H1 (cell line): ENCODE measurements around the gene PRR5. TPM values are rescaled to one million over a fixed set of nuclear protein-coding genes. Genes with fewer than 3 reads are reported as not detected.
A peak's percentile ranks its signal among the peaks of the same experiment; 100 is the strongest.

Experiments used
- CTCF ChIA-PET: fragments of 300-600 bp; sonication (Branson Sonifier 250); formaldehyde crosslinking; loops from one replicate; lab custom pipeline; 2021; ENCODE audit not compliant: partially characterized antibody; lab: Charles Lee
- POLR2A ChIA-PET: fragments of 300-600 bp; sonication (Branson Sonifier 250); formaldehyde crosslinking; loops from one replicate; lab custom pipeline; 2021; ENCODE audit warnings: inconsistent platforms; ENCODE audit not compliant: partially characterized antibody; lab: Charles Lee
- DNase-seq, 2 experiments: peaks; one replicate each; pipeline versions ENCODE4 v3.0.0 to v3.0.0-alpha.2; 2010 to 2022; ENCODE audit warnings: low spot score in 2 of 2, low read depth in 1 of 2, mixed read lengths in 1 of 2
- FAIRE-seq: peaks from 2 replicates; lab custom pipeline; 2011; peaks lifted over from hg19 to GRCh38; lab: Jason Lieb, UNC
- H2AFZ ChIP-seq: 2 replicates; pipeline ENCODE4 v1.8.1; 2012; ENCODE audit warnings: low read length, inconsistent platforms
- H2AK5ac ChIP-seq: 2 replicates; pipeline ENCODE4 v1.6.1; 2013; ENCODE audit warnings: low read depth, low read length
- H2BK120ac ChIP-seq: replicated peaks from 2 replicates; pipeline ENCODE3; 2013; ENCODE audit warnings: low read depth, low read length, inconsistent platforms
- H2BK12ac ChIP-seq: 2 replicates; pipeline ENCODE4 v1.6.1; 2013; ENCODE audit warnings: low read depth, low read length
- H2BK15ac ChIP-seq: 2 replicates; pipeline ENCODE4 v1.6.1; 2013; ENCODE audit warnings: low read length
- H2BK20ac ChIP-seq: 2 replicates; pipeline ENCODE4 v1.6.1; 2013; ENCODE audit warnings: low read length
- H2BK5ac ChIP-seq: 2 replicates; pipeline ENCODE4 v1.6.1; 2013; ENCODE audit warnings: low read depth, low read length
- H3K14ac ChIP-seq: 2 replicates; pipeline ENCODE4 v1.6.1; 2013; ENCODE audit warnings: inconsistent platforms; ENCODE audit not compliant: insufficient read length
- H3K18ac ChIP-seq: 2 replicates; pipeline ENCODE4 v1.6.1; 2013; ENCODE audit warnings: low read length; ENCODE audit errors: extremely low read depth
- H3K23ac ChIP-seq: 2 replicates; pipeline ENCODE4 v1.6.1; 2013; ENCODE audit warnings: inconsistent platforms; ENCODE audit not compliant: insufficient read length
- H3K23me2 ChIP-seq: 2 replicates; pipeline ENCODE4 v1.6.1; 2013; ENCODE audit warnings: low read depth, low read length
- H3K27ac ChIP-seq: 2 replicates; pipeline ENCODE4 v1.6.1; 2011; ENCODE audit warnings: low read depth, low read length, inconsistent platforms
- H3K27me3 ChIP-seq, 4 experiments: replicated peaks in 1 of 4; 1 replicate in 1 of 4; 2 replicates in 3 of 4; pipeline versions ENCODE4 v1.6.1 to v1.8.1; 2011 to 2013; ENCODE audit warnings: low read length in 3 of 4, mild to moderate bottlenecking in 3 of 4, inconsistent platforms in 2 of 4, mixed read lengths in 2 of 4, moderate library complexity in 1 of 4; ENCODE audit not compliant: control insufficient read depth in 3 of 4, insufficient read depth in 3 of 4; ENCODE audit errors: extremely low read depth in 1 of 4
- H3K36me3 ChIP-seq, 4 experiments: 2 replicates each; pipeline versions ENCODE4 v1.6.1 to v1.8.1; 2011 to 2013; ENCODE audit warnings: mild to moderate bottlenecking in 4 of 4, low read length in 3 of 4, moderate library complexity in 2 of 4, control low read depth in 1 of 4, inconsistent platforms in 1 of 4; ENCODE audit not compliant: insufficient read depth in 4 of 4, control insufficient read depth in 2 of 4
- H3K4ac ChIP-seq: replicated peaks from 2 replicates; pipeline ENCODE3; 2013; ENCODE audit warnings: low read length, low read depth, mixed read lengths, inconsistent platforms; ENCODE audit not compliant: insufficient read length
- H3K4me1 ChIP-seq, 4 experiments: replicated peaks in 1 of 4; 1 replicate in 1 of 4; 2 replicates in 3 of 4; pipeline versions ENCODE4 v1.6.1 to v1.8.1; 2011 to 2013; ENCODE audit warnings: low read length in 3 of 4, inconsistent platforms in 2 of 4, mixed read lengths in 1 of 4; ENCODE audit not compliant: insufficient read depth in 4 of 4, control insufficient read depth in 3 of 4
- H3K4me2 ChIP-seq, 2 experiments: 2 replicates each; pipeline versions ENCODE4 v1.6.1 to v1.8.1; 2011 to 2013; ENCODE audit warnings: low read depth in 2 of 2, low read length in 2 of 2, control low read depth in 1 of 2, inconsistent platforms in 1 of 2, mild to moderate bottlenecking in 1 of 2; ENCODE audit not compliant: insufficient read depth in 1 of 2
- H3K4me3 ChIP-seq, 4 experiments: fragments of 200-600, 300-600 bp in 1 of 4; sonication (generic), shearing (Covaris generic), sonication (Bioruptor Twin) in 1 of 4; 2 replicates each; pipeline versions ENCODE4 v1.5.1 to v1.8.1; 2011 to 2016; ENCODE audit warnings: low read length in 4 of 4, low read depth in 3 of 4, control low read depth in 2 of 4, inconsistent platforms in 2 of 4, mild to moderate bottlenecking in 2 of 4, mixed read lengths in 1 of 4, moderate library complexity in 1 of 4; ENCODE audit not compliant: insufficient read depth in 2 of 4; ENCODE audit errors: extremely low read depth in 1 of 4
- H3K56ac ChIP-seq: replicated peaks from 2 replicates; pipeline ENCODE3; 2013; ENCODE audit warnings: low read depth, mild to moderate bottlenecking, mixed read lengths, low read length, inconsistent platforms; ENCODE audit not compliant: insufficient read length
- H3K79me1 ChIP-seq: 2 replicates; pipeline ENCODE4 v1.6.1; 2013; ENCODE audit warnings: low read depth, low read length, control low read depth
- H3K79me2 ChIP-seq, 2 experiments: 2 replicates each; pipeline versions ENCODE4 v1.6.1 to v1.8.1; 2012 to 2013; ENCODE audit warnings: low read length in 2 of 2, mild to moderate bottlenecking in 2 of 2, inconsistent platforms in 1 of 2; ENCODE audit not compliant: insufficient read depth in 2 of 2, control insufficient read depth in 1 of 2
- H3K9ac ChIP-seq, 4 experiments: replicated peaks in 1 of 4; 1 replicate in 1 of 4; 2 replicates in 3 of 4; pipeline versions ENCODE4 v1.6.1 to v1.8.1; 2011 to 2013; ENCODE audit warnings: low read depth in 3 of 4, low read length in 3 of 4, control low read depth in 2 of 4, mild to moderate bottlenecking in 2 of 4, moderate library complexity in 2 of 4, inconsistent platforms in 1 of 4; ENCODE audit errors: extremely low read depth in 1 of 4
- H3K9me3 ChIP-seq, 2 experiments: 2 replicates each; pipeline versions ENCODE4 v1.6.1 to v1.8.1; 2012 to 2013; ENCODE audit warnings: mild to moderate bottlenecking in 2 of 2, moderate library complexity in 2 of 2, control low read depth in 1 of 2, inconsistent platforms in 1 of 2, low read depth in 1 of 2, low read length in 1 of 2, mixed read lengths in 1 of 2; ENCODE audit not compliant: insufficient read depth in 2 of 2
- H4K20me1 ChIP-seq, 2 experiments: replicated peaks in 1 of 2; 2 replicates each; pipeline versions ENCODE3 to v1.8.1; 2011 to 2013; ENCODE audit warnings: inconsistent platforms in 2 of 2, low read length in 2 of 2, mild to moderate bottlenecking in 1 of 2; ENCODE audit not compliant: insufficient read depth in 2 of 2, control insufficient read depth in 1 of 2
- H4K5ac ChIP-seq: 2 replicates; pipeline ENCODE4 v1.6.1; 2013; ENCODE audit warnings: low read length, low read depth, mixed read lengths, inconsistent platforms; ENCODE audit not compliant: insufficient read length
- H4K8ac ChIP-seq: 2 replicates; pipeline ENCODE4 v1.8.0; 2013; ENCODE audit warnings: mild to moderate bottlenecking, moderate library complexity, low read length, inconsistent platforms; ENCODE audit not compliant: insufficient read depth; ENCODE audit errors: extremely low read depth
- H4K91ac ChIP-seq: replicated peaks from 2 replicates; pipeline ENCODE3; 2013; ENCODE audit warnings: low read length, mixed read lengths, inconsistent platforms; ENCODE audit not compliant: insufficient read length
- CREB1 ChIP-seq: IDR thresholded peaks from 2 replicates; pipeline ENCODE4 v1.6.1; 2012; ENCODE audit warnings: inconsistent platforms
- GABPA ChIP-seq: IDR thresholded peaks from 2 replicates; pipeline ENCODE4 v1.6.1; 2011; ENCODE audit warnings: mild to moderate bottlenecking, low read length, moderate library complexity, borderline replicate concordance; ENCODE audit not compliant: insufficient read depth
- HDAC2 ChIP-seq, 2 experiments: fragments of 300-600 bp in 1 of 2; sonication (generic) in 1 of 2; IDR thresholded peaks; 2 replicates each; pipeline ENCODE4 v1.6.1; 2011 to 2012; ENCODE audit warnings: low read depth in 2 of 2, low read length in 2 of 2, mild to moderate bottlenecking in 2 of 2, moderate library complexity in 2 of 2, borderline replicate concordance in 1 of 2, inconsistent platforms in 1 of 2
- KDM4A ChIP-seq: IDR thresholded peaks from one replicate; pipeline ENCODE4 v1.7.1; 2012; ENCODE audit warnings: low read depth, mild to moderate bottlenecking, moderate library complexity, low read length, inconsistent platforms; ENCODE audit not compliant: severe bottlenecking
- PHF8 ChIP-seq: fragments of 200-600 bp; sonication (generic); conservative IDR thresholded peaks from 2 replicates; pipeline ENCODE4 v1.7.1; 2012; ENCODE audit warnings: low read depth, mild to moderate bottlenecking, inconsistent platforms, low read length, moderate library complexity
- POLR2AphosphoS5 ChIP-seq: IDR thresholded peaks from 2 replicates; pipeline ENCODE4 v1.6.1; 2011; ENCODE audit warnings: low read depth, low read length
- POU5F1 ChIP-seq: IDR thresholded peaks from 2 replicates; pipeline ENCODE4 v1.6.1; 2011; ENCODE audit warnings: low read depth, mild to moderate bottlenecking, low read length, moderate library complexity
- RBBP5 ChIP-seq: IDR thresholded peaks from 2 replicates; pipeline ENCODE4 v1.7.1; 2012; ENCODE audit warnings: low read depth, mild to moderate bottlenecking, inconsistent platforms, low read length, moderate library complexity, borderline replicate concordance
- SIN3A ChIP-seq, 2 experiments: IDR thresholded peaks in 1 of 2; conservative IDR thresholded peaks in 1 of 2; 2 replicates each; pipeline ENCODE4 v1.6.1; 2011 to 2012; ENCODE audit warnings: low read length in 2 of 2, improper control_type of control experiment in 1 of 2, low read depth in 1 of 2, mild to moderate bottlenecking in 1 of 2
- WGBS, 2 experiments: shearing (Covaris generic) in 1 of 2; methylation state at CpG; one replicate each; pipeline versions ENCODE4 v1.1.6 to v1.1.7; 2013 to 2015; ENCODE audit warnings: low lambda C conversion rate in 2 of 2, mixed read lengths in 2 of 2, inconsistent platforms in 1 of 2, low coverage in 1 of 2, missing lambda C conversion rate in 1 of 2; ENCODE audit not compliant: insufficient replicate concordance in 2 of 2, insufficient coverage in 1 of 2, insufficient read length in 1 of 2; ENCODE audit errors: extremely low coverage in 1 of 2, missing lambda C conversion rate in 1 of 2; 5-methylcytosine and 5-hydroxymethylcytosine counted together
- polyA plus RNA-seq, 7 experiments: library from polyadenylated mRNA; depleted of rRNA in 3 of 7; stranded (reverse) in 5 of 7; unstranded in 2 of 7; fragments of >200 nt in 5 of 7; fragments of 200-250 nt in 2 of 7; gene quantifications; 1 replicate in 5 of 7; 2 replicates in 1 of 7; 4 replicates in 1 of 7; pipeline versions ENCODE4 v1.2.1 to v1.2.3, GENCODE V29; 2011 to 2013; ENCODE audit warnings: missing spikeins in 2 of 7, mixed read lengths in 2 of 7
- total RNA-seq: library from RNA; stranded (reverse); fragmentation: NEBNext Ultra II Directional; extraction: Animal tissue kit (Norgen Biotek cat#: 25700); gene quantifications from 2 replicates; pipeline ENCODE4 v1.2.1, GENCODE V29; 2021

Gene PRR5
- total and polyA plus RNA-seq, 2 of the 8 experiments (the other 6 are each of a cell fraction or from before 2014, with no cell fraction given), result 16.5 to 25.7 TPM

DNA sequence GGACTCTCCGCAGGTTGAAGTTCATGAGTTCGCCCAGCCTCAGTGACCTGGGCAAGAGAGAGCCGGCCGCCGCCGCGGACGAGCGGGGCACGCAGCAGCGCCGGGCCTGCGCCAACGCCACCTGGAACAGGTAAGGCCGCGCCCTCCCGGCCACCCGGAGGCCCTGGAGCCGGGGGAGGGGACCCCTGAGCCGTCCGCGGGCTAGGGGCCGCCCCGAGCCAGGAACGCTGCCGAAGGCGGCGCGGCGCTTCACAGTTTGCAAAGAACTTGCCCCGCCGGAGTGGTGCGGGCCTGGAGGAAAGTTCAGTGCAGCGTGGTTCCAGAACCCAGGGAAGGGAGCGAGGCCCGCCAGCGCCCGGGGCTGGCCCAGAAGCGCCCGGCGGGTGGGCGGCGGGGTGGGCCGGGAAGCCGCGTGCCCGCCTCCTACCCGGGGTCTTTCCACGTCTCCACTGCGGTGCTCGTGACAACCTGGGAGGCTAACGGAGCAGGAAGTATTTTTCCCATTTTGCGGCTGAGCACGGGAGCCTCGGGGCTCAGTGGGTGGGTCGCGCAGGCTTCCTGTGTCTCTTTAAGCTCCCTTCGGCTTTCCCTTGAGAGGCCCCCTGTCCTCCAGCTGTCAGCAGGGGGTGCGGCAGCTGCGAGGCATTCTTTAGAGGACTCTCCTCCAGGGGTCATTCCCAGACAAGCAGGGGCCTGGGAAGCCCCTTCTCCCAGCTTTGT is 635 bp downstream of the PRR5 start:
- Histone ChIP-seq H4K5ac (no peak overlapping the region), H3K4me3 (peak overlapping the region; percentile 64 to 87 (median 64)), H4K91ac (no peak overlapping the region), H2AK5ac (no peak overlapping the region)
- TF ChIP-seq HDAC2 (IDR thresholded peaks at IDR 0.05; ENCODE audit: borderline replicate concordance in 1 of 2, low read depth in 2 of 2, low read length in 2 of 2), result peak in 1 of 2 experiments; percentile 9; a peak in 1 of 4 replicates
- 0 out of 4 replicates have a peak, but pooled peaks of 1 of the 2 experiments have one; percentile 27 for TF ChIP-seq SIN3A (conservative IDR thresholded peaks at IDR 0.05 in 1 of 2, IDR thresholded peaks at IDR 0.05 in 1 of 2; ENCODE audit: low read depth in 1 of 2, low read length in 2 of 2)
- TF ChIP-seq KDM4A, result peak; percentile 39
- TF ChIP-seq CREB1, result no peak
- TF ChIP-seq RBBP5, result peak; percentile 53; the same call in 1 of the 2 replicates
- 0 out of 2 replicates have a peak, but pooled peaks have one; percentile 2 for TF ChIP-seq PHF8
- TF ChIP-seq POLR2AphosphoS5, result no peak
- no peak for TF ChIP-seq POU5F1
- peak; percentile 56; the same call in 1 of the 2 replicates for TF ChIP-seq GABPA
- TF ChIP-seq, all 59 proteins: peak for 6
- H2BK120ac ChIP-seq, result no peak overlapping the region
- no peaks in the 10 kb centered on the region for H3K36me3 ChIP-seq
- no peak overlapping the region for H2BK20ac ChIP-seq
- peak overlapping the region in 1 of 4 experiments; percentile 66; a peak in 1 of 7 replicates for H3K9ac ChIP-seq
- H3K4me1 ChIP-seq, result peaks cover 0 to 24% (median 14%) of the 10 kb centered on the region in 4 experiments; a peak in 6 of 7 replicates
- peaks cover 0 to 28% (median 19%) of the 10 kb centered on the region in 4 experiments; a peak in 6 of 7 replicates for H3K27me3 ChIP-seq
- peaks cover 6 to 22% of the 10 kb centered on the region in 2 experiments for H4K20me1 ChIP-seq
- H3K23me2 ChIP-seq, result peaks cover 9% of the 10 kb centered on the region; the same call in 1 of the 2 replicates
- ChIA-PET POLR2A (interaction anchor here (0.9 to 1.0 kb wide), 2 partner anchors 12 to 35 kb away, joined by 3 read pairs; no protein-coding TSS in a partner anchor), CTCF (interaction anchor here (0.6 to 9.8 kb wide), 4 partner anchors 22 to 345 kb away, joined by 3 to 80 read pairs (median 3); no protein-coding TSS in a partner anchor)
- H2AFZ ChIP-seq, result no peak overlapping the region
- no peak overlapping the region for H3K4ac ChIP-seq
- FAIRE-seq, result no peak
- peaks cover 0 to 2% of the 10 kb centered on the region in 2 experiments; a peak in 1 of 4 replicates for H3K79me2 ChIP-seq
- H3K9me3 ChIP-seq, result no peaks in the 10 kb centered on the region
- H3K4me2 ChIP-seq, result peak overlapping the region; percentile 85
- H2BK12ac ChIP-seq, result no peak overlapping the region
- H3K14ac ChIP-seq, result no peak overlapping the region
- WGBS, 2 experiments, result 0% methylated on average over 23 of the region's 60 CpGs; no CpG with 5 or more reads in 1 of the 2 experiments
- no peak overlapping the region for H3K56ac ChIP-seq
- H3K79me1 ChIP-seq, result no peaks in the 10 kb centered on the region; the same call in 1 of the 2 replicates
- H3K18ac ChIP-seq, result peak overlapping the region; percentile 32; the same call in 1 of the 2 replicates
- H4K8ac ChIP-seq, result no peak overlapping the region
- no peak overlapping the region for H2BK15ac ChIP-seq
- no peak overlapping the region for H3K23ac ChIP-seq
- no peak overlapping the region for H2BK5ac ChIP-seq
- peak in 1 of 2 experiments; percentile 75 for DNase-seq
- H3K27ac ChIP-seq, result no peak overlapping the region
